ENCODE data around the gene RAB26.

DNA sequence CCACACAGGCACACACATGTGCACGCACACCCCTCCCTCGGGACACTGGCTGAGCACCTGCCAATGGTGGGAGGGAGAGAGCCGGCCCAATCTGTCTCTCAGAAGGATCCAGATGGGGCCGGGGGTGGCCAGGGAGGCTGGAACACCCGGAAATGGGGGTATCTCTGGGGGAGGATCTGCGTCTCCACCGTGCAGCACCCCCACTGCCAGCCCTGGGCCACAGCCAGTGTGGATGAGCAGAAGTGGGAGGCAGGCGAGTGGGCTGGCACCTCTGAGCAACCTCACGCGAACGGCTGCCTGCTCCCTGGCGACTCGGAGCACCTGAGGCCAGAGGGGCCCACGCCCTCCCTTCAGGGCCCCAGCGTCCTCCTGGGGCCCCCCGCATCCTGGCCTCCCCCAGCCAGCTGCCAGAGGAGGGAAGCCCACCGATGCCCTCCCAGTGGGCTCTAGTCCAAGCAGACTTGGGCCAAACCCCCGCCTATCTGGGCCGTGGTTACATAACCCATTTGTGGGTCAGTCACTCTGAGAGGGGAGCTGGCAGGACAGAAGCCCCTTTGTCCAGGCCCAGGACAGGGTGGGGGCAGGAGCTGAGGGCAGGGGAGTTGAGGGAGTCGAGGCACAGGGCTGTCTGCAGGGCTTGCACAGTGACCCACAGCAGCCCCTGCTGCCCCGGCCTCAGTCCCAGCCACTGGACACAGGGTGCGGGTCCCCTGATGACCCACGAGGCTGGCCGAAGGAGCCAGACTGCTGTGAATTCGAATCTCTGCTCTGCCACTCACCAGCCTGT, 42.4 kb downstream of the RAB26 start:
- TF ChIP-seq GATA2 (IDR thresholded peaks at IDR 0.05; ENCODE audit: low read depth, low read length), result no peak
- TF ChIP-seq GATA3 (IDR thresholded peaks at IDR 0.05; ENCODE audit: low read depth, low read length), result no peak

Measured in SH-SY5Y (cell line).